EH (cell line): Measurements from ENCODE around the gene LNX1.

ENCODE experiments used
- DNase-seq: peaks from one replicate; pipeline ENCODE4 v3.0.0-alpha.2; 2015; ENCODE audit warnings: low read depth

Gene LNX1

GRCh38 chr4:53598901-53599300 lies 7.6 kb upstream of the LNX1 start:
- DNase-seq: no peak

GRCh38 chr4:53598483-53598882 lies 7.2 kb upstream of the LNX1 start:
- DNase-seq: no peak

- DNase-seq: no peak
Measured at GRCh38 chr4:53596901-53597300, 5.6 kb upstream of the LNX1 start.

- no peak for DNase-seq
Measured at GRCh38 chr4:53595834-53596233, 4.5 kb upstream of the LNX1 start.

- DNase-seq: no peak
Measured at GRCh38 chr4:53595204-53595603, 3.9 kb upstream of the LNX1 start.

GRCh38 chr4:53593765-53594164 lies 2.5 kb upstream of the LNX1 start:
- DNase-seq: no peak

- no peak for DNase-seq
Measured at GRCh38 chr4:53592686-53593501, 1.6 kb upstream of the LNX1 start.

GRCh38 chr4:53592122-53592521 lies 836 bp upstream of the LNX1 start:
- no peak for DNase-seq

- DNase-seq: no peak
Measured at GRCh38 chr4:53590187-53590586, 1.1 kb downstream of the LNX1 start.

GRCh38 chr4:53589511-53589910 lies 1.8 kb downstream of the LNX1 start:
- DNase-seq: no peak

GRCh38 chr4:53587135-53587534 lies 4.2 kb downstream of the LNX1 start:
- DNase-seq: no peak

- peak; percentile 98 for DNase-seq
Measured at GRCh38 chr4:53586121-53586816, 5.0 kb downstream of the LNX1 start.

GRCh38 chr4:53584658-53585057 lies 6.6 kb downstream of the LNX1 start:
- DNase-seq: no peak

GRCh38 chr4:53583513-53583912 lies 7.8 kb downstream of the LNX1 start:
- DNase-seq: no peak

GRCh38 chr4:53582194-53582593 lies 9.1 kb downstream of the LNX1 start:
- peak; percentile 52 for DNase-seq

GRCh38 chr4:53580274-53580673 lies 11.0 kb downstream of the LNX1 start:
- no peak for DNase-seq

- DNase-seq: peak; percentile 42
Measured at GRCh38 chr4:53579826-53580225, 11.5 kb downstream of the LNX1 start.

- DNase-seq: peak; percentile 82
Measured at GRCh38 chr4:53576676-53577372, 14.5 kb downstream of the LNX1 start.

- DNase-seq: no peak
Measured at GRCh38 chr4:53576071-53576617, 15.1 kb downstream of the LNX1 start.

- no peak for DNase-seq
Measured at GRCh38 chr4:53575552-53575951, 15.7 kb downstream of the LNX1 start.

- no peak for DNase-seq
Measured at GRCh38 chr4:53574528-53574927, 16.8 kb downstream of the LNX1 start.

GRCh38 chr4:53573696-53574095 lies 17.6 kb downstream of the LNX1 start:
- peak; percentile 60 for DNase-seq

GRCh38 chr4:53572600-53572994 lies 18.7 kb downstream of the LNX1 start:
- no peak for DNase-seq
